ENCODE data around the gene SLMAP.
A peak's percentile ranks its signal among the peaks of the same experiment; 100 is the strongest.

SLMAP gene

DNA sequence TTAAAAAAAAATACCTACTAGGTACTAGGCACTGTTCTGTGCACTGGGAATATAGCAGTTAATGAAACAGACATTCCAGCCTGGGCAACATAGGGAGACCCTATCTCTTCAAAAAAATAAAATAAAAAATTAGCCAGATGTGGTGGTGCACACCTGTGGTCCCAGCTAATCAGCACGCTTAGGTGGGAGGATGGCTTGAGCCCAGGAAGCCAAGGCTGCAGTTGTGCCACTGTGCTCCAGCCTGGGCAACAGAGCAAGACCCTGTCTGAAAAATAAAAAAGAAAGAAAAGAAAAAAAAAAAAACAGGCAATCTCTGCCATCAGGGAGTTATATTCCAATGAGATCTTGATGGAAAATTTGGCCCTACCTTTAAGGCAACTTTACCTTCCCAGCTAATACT, 137.0 kb downstream of the SLMAP start:
- TF ChIP-seq CTCF (IDR thresholded peaks at IDR 0.05; ENCODE audit: control insufficient read depth, extremely low read depth, insufficient read depth) = no peak
- DNase-seq (ENCODE audit: low read depth) = no peak
- no peak overlapping the region for H3K4me3 ChIP-seq (ENCODE audit: low read depth, low read length)

GRCh38 chr3:57893668-57894067, 137.6 kb downstream of the SLMAP start:
- H3K4me3 ChIP-seq (ENCODE audit: low read depth, low read length) = no peak overlapping the region
- no peak for DNase-seq (ENCODE audit: low read depth)
- no peak for TF ChIP-seq CTCF (IDR thresholded peaks at IDR 0.05; ENCODE audit: control insufficient read depth, extremely low read depth, insufficient read depth)

- TF ChIP-seq CTCF (IDR thresholded peaks at IDR 0.05; ENCODE audit: control insufficient read depth, extremely low read depth, insufficient read depth) = no peak
- H3K4me3 ChIP-seq (ENCODE audit: low read depth, low read length) = no peak overlapping the region; the same call in 1 of the 2 replicates
- DNase-seq (ENCODE audit: low read depth) = no peak
Measured at GRCh38 chr3:57896031-57896430, 139.9 kb downstream of the SLMAP start.

GRCh38 chr3:57896691-57897090, 140.6 kb downstream of the SLMAP start:
- no peak for DNase-seq (ENCODE audit: low read depth)
- no peak overlapping the region; the same call in 1 of the 2 replicates for H3K4me3 ChIP-seq (ENCODE audit: low read depth, low read length)
- no peak for TF ChIP-seq CTCF (IDR thresholded peaks at IDR 0.05; ENCODE audit: control insufficient read depth, extremely low read depth, insufficient read depth)

- no peak overlapping the region for H3K4me3 ChIP-seq (ENCODE audit: low read depth, low read length)
- no peak for DNase-seq (ENCODE audit: low read depth)
- TF ChIP-seq CTCF (IDR thresholded peaks at IDR 0.05; ENCODE audit: control insufficient read depth, extremely low read depth, insufficient read depth) = no peak
Measured at GRCh38 chr3:57900786-57901185, 144.7 kb downstream of the SLMAP start.

DNA sequence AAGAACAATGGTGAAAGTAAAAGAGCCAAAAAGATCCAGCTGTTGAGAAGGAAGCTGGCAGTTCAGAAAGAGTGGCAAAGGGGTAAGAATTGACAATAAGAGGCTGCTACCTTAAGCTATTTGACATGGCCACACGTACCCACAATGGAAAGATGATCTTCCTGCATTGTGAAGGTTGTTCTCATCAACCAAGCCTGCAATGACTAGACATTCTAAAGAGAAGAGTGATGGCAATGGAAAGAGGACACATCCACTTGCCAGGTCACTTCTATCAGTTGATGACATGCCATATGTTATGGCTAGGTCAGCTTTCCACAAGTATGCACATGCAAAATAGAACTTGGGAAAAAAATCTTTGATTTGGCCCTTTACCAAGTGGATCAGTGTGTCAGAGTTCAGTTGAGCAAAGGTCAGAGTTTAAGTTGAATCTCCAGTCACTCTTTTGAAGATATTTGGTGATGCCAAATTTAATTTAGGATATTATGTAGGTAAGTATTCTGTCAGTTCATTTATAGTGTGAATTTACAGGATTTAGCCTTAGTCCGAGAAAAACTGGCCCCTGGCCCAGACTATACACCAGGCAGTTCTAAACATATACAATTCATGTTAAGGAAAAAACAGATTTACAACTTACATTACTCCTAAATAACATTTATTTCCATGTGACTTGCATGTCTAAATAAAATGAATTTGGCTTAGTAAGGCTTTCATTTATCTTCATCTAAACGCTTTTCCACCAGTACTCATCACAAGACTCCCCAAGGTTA, 147.2 kb downstream of the SLMAP start:
- H3K4me3 ChIP-seq (ENCODE audit: low read depth, low read length) = no peak overlapping the region
- no peak for TF ChIP-seq CTCF (IDR thresholded peaks at IDR 0.05; ENCODE audit: control insufficient read depth, extremely low read depth, insufficient read depth)
- no peak for DNase-seq (ENCODE audit: low read depth)

GRCh38 chr3:57910990-57911389, 154.9 kb downstream of the SLMAP start:
- no peak overlapping the region for H3K4me3 ChIP-seq (ENCODE audit: low read depth, low read length)
- DNase-seq (ENCODE audit: low read depth) = no peak
- peak; percentile 35 for TF ChIP-seq CTCF (IDR thresholded peaks at IDR 0.05; ENCODE audit: control insufficient read depth, extremely low read depth, insufficient read depth)

All from LNCaP clone FGC (cell line).